ENCODE data around the gene ATE1.
A peak's percentile ranks its signal among the peaks of the same experiment; 100 is the strongest.
"Not testable (repeated sequence)": the region's sequence is repeated elsewhere in the genome, so short reads cannot be mapped to it uniquely, and the experiment has no call there.

Gene ATE1

GRCh38 chr10:121735263-121735662 is 192.6 kb downstream of the ATE1 start:
- DNase-seq (ENCODE audit: low spot score), result no peak

GRCh38 chr10:121734589-121735045 is 193.2 kb downstream of the ATE1 start:
- peak; percentile 73 for DNase-seq (ENCODE audit: low spot score)

GRCh38 chr10:121732656-121733445 is 195.0 kb downstream of the ATE1 start:
- no peak for DNase-seq (ENCODE audit: low spot score)

- no peak for DNase-seq (ENCODE audit: low spot score)
Observed at GRCh38 chr10:121732172-121732571, 195.7 kb downstream of the ATE1 start.

GRCh38 chr10:121724282-121724681 is 203.5 kb downstream of the ATE1 start:
- DNase-seq (ENCODE audit: low spot score), result no peak

GRCh38 chr10:121722665-121723064 is 205.2 kb downstream of the ATE1 start:
- DNase-seq (ENCODE audit: low spot score), result no peak

GRCh38 chr10:121721257-121721656 is 206.6 kb downstream of the ATE1 start:
- DNase-seq (ENCODE audit: low spot score), result no peak

- no peak for DNase-seq (ENCODE audit: low spot score)
Observed at GRCh38 chr10:121715969-121716368, 211.9 kb downstream of the ATE1 start.

GRCh38 chr10:121715076-121715475 is 212.8 kb downstream of the ATE1 start:
- DNase-seq (ENCODE audit: low spot score), result no peak

GRCh38 chr10:121713486-121713885 is 214.3 kb downstream of the ATE1 start:
- no peak for DNase-seq (ENCODE audit: low spot score)

GRCh38 chr10:121710971-121711370 is 216.9 kb downstream of the ATE1 start:
- no peak for DNase-seq (ENCODE audit: low spot score)

- DNase-seq (ENCODE audit: low spot score), result no peak
Observed at GRCh38 chr10:121710207-121710606, 217.6 kb downstream of the ATE1 start.

- DNase-seq (ENCODE audit: low spot score), result no peak
Observed at GRCh38 chr10:121709675-121710073, 218.2 kb downstream of the ATE1 start.

GRCh38 chr10:121708728-121709674 is 218.8 kb downstream of the ATE1 start:
- no peak for DNase-seq (ENCODE audit: low spot score)

GRCh38 chr10:121702351-121703320 is 225.2 kb downstream of the ATE1 start:
- peak; percentile 66 for DNase-seq (ENCODE audit: low spot score)

- no peak for DNase-seq (ENCODE audit: low spot score)
Observed at GRCh38 chr10:121700416-121700815, 227.4 kb downstream of the ATE1 start.

GRCh38 chr10:121699703-121700102 is 228.1 kb downstream of the ATE1 start:
- DNase-seq (ENCODE audit: low spot score), result not testable (repeated sequence)

GRCh38 chr10:121698902-121699301 is 228.9 kb downstream of the ATE1 start:
- DNase-seq (ENCODE audit: low spot score), result no peak

GRCh38 chr10:121698336-121698735 is 229.5 kb downstream of the ATE1 start:
- no peak for DNase-seq (ENCODE audit: low spot score)

- no peak for DNase-seq (ENCODE audit: low spot score)
Observed at GRCh38 chr10:121696854-121697253, 231.0 kb downstream of the ATE1 start.

GRCh38 chr10:121695731-121696464 is 231.9 kb downstream of the ATE1 start:
- DNase-seq (ENCODE audit: low spot score), result no peak
